ENCODE data around the gene NMRK2.

The NMRK2 gene

GRCh38 chr19:3981373-3981735 lies 48.5 kb downstream of the NMRK2 start:
- no peak for DNase-seq (ENCODE audit: low read depth in 1 of 2, low spot score in 1 of 2)

GRCh38 chr19:3981736-3982681 lies 49.1 kb downstream of the NMRK2 start:
- no peak for DNase-seq (ENCODE audit: low read depth in 1 of 2, low spot score in 1 of 2)

DNA sequence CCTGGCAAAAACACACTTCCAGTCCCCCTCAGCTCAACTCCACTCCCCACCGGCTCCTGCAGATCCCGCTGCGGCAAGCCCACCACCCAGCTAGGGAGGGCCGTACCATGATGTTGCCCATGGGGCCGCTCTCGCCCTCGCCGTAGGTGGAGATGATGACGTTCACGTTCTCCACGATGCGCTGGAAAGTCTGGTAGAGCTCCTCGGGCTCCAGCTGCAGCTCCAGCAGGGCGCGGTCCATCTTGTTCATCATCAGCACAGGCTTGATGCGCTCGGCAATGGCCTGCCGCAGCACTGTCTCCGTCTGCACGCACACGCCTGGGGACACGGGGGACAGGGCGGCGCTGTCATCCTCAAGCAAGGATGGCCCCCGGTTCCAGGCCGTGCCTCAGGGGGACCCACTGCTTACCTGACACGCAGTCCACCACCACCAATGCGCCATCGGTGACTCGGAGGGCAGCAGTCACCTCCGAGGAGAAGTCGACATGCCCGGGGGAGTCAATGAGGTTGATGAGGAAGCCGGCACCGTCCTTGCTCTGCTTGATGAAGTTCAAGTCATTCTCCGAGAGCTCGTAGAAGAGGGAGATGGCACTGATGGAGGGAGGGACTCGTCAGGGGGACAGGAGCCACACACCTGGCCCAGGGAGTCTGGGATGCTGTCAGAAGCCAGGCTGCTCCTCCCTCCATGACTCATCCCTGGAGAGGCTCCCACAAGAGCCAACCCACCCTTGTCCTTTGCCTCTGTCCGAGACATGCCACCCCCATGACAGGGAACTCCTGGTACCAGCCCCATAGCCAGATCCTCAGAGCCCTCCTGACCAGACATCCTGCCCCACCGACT lies 50.1 kb downstream of the NMRK2 start:
- DNase-seq (ENCODE audit: low read depth in 1 of 2, low spot score in 1 of 2), result no peak

- no peak for DNase-seq (ENCODE audit: low read depth in 1 of 2, low spot score in 1 of 2)
Measured at GRCh38 chr19:3983542-3983914, 50.7 kb downstream of the NMRK2 start.

GRCh38 chr19:3983936-3984583 lies 51.2 kb downstream of the NMRK2 start:
- DNase-seq (ENCODE audit: low read depth in 1 of 2, low spot score in 1 of 2), result no peak

DNA sequence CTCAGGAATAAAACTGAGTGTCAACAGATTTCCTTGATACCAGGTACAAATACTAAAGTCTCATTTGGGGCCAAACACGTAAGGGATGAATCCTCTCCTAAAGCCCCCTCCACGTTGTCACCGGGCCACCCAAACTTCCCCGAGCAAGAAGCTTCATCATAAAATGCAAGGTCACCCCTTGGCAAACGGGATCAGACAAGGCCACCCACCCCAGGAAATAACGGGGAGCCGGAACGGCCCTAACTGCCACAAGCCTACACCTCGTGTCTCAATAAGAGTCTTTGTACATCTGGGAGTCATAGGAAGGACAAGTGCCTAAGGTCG lies 51.7 kb downstream of the NMRK2 start:
- DNase-seq (ENCODE audit: low read depth in 1 of 2, low spot score in 1 of 2), result no peak

DNA sequence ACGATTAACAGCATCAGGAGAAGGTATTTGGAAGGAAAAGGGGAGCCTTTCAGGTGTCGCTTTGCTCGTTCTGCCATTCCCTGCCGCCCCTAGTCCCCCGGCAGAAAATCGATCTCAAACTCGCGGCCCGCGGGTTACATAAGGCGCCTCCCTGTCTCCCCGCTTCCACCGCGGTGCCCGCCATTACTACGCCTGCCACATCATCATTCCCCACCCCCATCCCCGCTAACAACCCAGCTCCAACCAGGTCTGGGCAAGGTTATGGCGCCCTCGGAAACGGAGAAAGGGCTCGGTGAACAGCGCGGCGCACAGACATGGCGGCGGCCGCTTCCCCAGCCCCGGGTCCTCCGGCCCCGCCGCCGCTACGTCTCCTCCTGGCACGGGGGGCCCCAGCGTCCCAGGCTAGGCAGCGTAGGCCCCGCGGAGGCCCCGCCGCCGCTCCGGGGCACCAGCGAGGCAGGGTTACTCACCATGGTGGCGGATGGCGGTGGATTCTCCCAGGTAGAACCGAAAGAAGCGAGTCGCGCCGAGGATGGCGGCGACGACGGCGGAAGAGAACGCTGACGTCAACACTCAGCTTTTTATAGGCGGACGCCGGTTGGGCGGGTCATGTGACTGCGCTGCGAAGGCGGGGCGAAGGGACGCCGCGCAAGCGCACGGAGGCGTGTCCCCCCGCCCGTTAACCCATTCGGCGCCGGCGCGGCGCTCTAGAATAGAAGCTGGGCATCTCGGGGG lies 52.2 kb downstream of the NMRK2 start, which contains the start of gene EEF2:
TSS of gene EEF2 (minus strand) at position 556 of the 735 bp plus-strand sequence. CDS start at position 473, 83 bp downstream.
- peak; percentile 85 to 89 for DNase-seq (ENCODE audit: low read depth in 1 of 2, low spot score in 1 of 2)

DNA sequence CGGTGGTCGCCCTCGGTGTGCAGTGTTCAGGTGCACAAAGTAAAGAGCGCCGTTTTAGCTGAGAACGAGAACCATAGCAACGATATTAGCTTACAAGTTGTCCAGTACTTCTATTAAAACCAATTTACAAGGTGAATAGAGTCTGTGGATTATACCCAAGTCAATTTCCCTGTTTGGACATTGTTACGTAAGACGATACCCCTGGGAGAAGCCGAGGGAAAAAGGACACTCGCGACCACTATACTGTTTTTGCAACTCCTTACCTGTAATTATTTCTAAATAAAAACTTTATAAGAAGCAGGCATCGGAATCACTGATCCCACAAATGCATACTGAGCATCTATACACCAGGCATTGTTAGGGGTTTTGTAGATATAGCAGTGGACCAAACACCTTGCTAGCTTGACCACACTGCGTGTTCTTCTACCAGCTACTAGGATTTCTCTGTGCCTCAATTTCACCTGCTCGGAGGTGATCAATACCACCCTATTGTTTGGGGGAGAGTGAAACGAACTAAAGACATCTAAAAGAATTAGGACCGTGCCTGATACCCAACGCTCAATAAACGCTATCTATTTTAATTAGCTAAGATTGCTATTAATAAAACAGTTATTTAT lies 52.9 kb downstream of the NMRK2 start:
- DNase-seq (ENCODE audit: low read depth in 1 of 2, low spot score in 1 of 2), result no peak

DNA sequence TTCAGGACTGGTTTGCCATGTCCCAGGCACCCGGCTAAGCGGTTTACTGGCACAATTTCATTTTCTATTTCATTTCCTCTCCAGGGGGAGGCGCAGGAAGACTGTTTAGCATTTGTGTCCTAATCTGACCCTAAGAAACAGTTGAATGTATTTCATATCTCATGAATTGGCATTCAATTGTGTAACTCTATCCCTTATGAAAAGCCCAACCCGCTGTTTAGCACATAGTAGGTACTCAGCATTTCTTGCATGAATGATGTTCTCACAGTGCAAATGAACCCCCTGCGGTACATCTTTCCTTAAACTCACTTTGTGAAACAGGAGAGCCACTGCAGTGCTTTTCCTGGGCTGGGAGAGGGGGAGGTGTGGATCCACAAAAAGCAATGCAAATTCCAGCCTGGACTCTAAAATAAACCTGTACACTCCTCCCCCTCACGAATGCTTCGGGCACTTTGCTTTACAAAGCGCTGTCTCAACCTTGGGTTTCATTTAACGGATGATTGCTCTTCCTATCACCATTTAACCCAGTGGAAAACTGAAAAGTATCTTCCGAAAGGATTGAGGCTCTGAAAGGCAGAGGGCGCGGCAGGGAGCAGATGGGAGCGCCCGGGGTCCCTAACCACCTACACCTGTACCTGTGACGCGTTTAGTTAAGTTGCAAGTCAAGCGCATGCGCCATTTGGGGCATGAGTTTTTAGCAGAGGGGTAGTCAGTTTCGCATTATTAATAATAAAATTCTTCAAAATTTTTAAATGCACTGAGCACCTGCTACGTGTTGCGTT lies 53.6 kb downstream of the NMRK2 start:
- no peak for DNase-seq (ENCODE audit: low read depth in 1 of 2, low spot score in 1 of 2)

DNA sequence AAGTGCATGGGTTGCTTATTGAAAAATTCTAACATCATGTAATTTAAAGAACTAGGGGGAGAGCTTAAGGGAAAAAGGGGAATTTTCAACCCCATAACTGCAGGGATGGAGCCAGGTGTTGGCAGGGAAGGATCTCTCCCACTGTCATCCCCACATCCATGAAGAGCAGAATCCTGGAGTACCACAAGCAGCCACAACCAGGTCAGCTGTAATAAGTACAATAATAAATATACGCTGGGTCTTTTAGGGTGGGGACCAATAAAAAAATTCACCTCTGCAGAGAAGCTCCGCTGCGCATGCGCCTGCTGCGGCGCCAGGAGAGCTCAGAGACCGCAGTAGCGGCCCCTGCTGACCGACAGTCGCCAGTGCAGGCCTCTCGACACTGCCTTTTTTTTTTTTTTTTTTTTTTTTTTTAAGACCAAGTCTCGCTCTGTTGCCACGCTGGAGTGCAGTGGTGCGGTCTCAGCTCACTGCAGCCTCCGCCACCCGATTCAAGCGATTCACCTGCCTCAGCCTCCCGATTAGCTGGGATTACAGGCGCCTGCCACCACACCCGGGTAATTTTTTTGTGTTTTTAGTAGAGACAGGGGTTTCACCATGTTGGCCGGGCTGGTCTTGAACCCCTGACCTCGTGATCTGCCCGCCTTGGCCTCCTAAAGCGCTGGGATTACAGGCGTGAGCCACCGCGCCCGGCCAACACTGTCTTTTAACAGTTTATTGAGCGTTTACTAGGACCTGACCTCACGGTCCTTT lies 54.9 kb downstream of the NMRK2 start:
- peak; percentile 71 to 77 for DNase-seq (ENCODE audit: low read depth in 1 of 2, low spot score in 1 of 2)

DNA sequence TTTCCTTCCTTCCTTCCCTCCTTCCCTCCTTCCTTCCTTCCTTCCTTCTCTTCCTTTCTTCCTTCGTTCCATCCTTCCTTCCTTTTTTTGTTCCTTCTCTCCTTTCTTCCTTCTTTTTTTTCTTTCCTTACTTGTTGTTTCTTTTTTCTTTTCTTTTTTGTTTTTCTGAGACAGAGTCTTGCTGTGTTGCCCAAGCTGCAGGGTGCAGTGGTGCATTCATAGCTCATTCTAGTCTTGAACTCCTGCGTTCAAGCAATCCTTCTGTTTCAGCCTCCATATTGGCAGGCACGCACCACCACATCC lies 57.9 kb downstream of the NMRK2 start:
- DNase-seq (ENCODE audit: low read depth in 1 of 2, low spot score in 1 of 2), result no peak

Data from activated CD4-positive, alpha-beta T cell treated with anti-CD3 and anti-CD28 coated beads, Interleukin-2, amount 50 U/mL, for 24 hours (primary cell).